ENCODE results near the gene GPR157. TPM values are rescaled to one million over a fixed set of nuclear protein-coding genes. Genes with fewer than 3 reads are reported as not detected.

Gene GPR157
- total RNA-seq, 6 donors from 2014 or later = 12.0 to 26.5 (median 16.7) TPM

DNA sequence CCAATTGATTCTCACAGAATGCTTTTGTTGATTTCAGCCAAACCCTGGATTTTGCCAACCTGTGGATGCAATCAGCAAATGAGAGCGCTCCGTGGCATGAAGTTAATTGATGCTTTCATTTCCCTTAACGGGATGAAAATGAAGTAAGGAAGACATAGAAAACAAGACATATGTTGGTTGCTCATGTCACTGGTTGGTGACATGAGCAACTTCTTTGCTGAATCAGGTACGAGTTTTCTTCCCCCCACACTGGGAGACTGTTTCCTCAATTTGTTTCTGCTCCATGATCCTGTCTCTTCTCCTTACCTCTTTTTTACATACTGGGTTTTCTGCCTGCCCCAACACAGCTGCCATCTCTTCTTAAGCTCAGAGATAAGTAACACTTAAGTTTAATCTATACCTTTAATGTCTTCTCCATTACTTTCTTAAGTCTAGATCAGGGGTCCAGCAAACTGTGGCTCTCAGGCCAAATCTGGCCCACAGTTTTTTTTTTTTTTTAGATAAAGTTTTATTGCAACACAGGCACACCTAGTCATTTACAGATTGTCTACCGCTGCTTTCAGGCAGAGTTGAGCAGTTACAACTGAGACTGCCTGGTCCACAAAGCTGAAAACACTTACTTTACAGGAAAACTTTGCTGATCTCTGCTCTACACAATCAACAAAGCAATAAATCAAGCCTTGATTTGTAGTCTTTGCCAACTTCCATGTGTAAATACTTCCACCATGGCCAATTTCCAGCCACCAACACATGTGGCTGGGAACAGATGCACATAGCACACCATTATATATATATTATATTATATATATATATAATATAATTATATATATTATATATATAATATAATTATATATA lies 13.3 kb downstream of the GPR157 start:
- 69 to 84% methylated on average over 5 of the region's 5 CpGs for WGBS, 2 donors
- no peak for ATAC-seq (ENCODE audit: low FRiP score in 2 of 2)
- peaks cover 0 to 3% (median 0%) of the 10 kb centered on the region in 4 donors for H3K36me3 ChIP-seq
- H3K9me3 ChIP-seq = no peaks in the 10 kb centered on the region
- peaks cover 15 to 18% (median 16%) of the 10 kb centered on the region in 4 donors for H3K4me1 ChIP-seq
- TF ChIP-seq POLR2AphosphoS5 (IDR thresholded peaks at IDR 0.05) = no peak
- TF ChIP-seq CTCF (IDR thresholded peaks at IDR 0.05) = no peak
- no peak for TF ChIP-seq POLR2A (IDR thresholded peaks at IDR 0.05)
- TF ChIP-seq EP300 (IDR thresholded peaks at IDR 0.05) = no peak
- no peaks in the 10 kb centered on the region for H3K27me3 ChIP-seq
- no peak for DNase-seq
- no peak overlapping the region for H3K27ac ChIP-seq
- H3K4me3 ChIP-seq = no peak overlapping the region

DNA sequence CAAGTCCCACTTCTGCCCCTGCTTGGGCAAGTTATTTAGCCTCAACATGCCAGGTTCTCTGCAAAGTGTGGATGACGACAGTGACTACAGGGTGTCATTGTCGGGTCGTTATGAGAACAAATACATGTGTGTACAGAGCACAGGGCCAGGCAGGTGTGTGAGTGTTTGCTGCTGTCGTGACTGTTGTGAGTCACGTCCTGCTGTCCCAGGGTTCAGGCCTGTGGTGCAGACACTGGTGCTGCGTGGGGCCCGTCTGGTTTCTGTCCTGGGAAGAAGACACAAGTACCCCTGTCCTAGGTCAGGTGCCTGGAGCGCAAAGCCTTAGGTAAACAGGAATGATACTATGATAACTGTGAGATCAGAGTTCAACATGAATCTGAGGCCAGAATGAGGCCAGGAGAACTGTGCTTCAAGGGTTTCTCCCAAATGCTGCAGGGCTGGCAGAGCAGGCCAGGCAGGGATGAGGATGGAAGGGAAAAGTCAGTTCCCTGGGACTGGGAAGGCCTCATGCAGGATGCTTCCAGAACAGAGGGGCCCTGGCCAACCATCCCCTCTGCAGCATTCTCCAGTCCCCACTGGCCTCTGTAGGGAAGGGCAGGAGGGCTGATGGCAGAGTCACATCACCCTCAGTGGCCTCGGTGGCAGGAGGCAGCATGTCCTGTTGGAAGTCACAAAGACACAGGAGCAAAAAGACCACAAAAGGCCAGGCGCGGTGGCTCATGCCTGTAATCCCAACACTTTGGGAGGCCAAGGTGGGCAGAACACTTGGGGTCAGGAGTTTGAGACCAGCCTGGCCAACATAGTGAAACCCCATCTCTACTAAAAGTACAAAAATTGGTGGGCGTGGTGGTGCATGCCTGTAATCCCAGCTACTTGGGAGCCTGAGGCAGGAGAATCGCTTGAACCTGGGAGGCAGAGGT lies 15.7 kb downstream of the GPR157 start:
- no peak for TF ChIP-seq POLR2AphosphoS5 (IDR thresholded peaks at IDR 0.05)
- no peak for TF ChIP-seq POLR2A (IDR thresholded peaks at IDR 0.05)
- ATAC-seq (ENCODE audit: low FRiP score in 2 of 2) (no peak), DNase-seq (no peak)
- whole genome bisulfite sequencing, 2 donors = 91 to 92% methylated on average over 10 to 13 of the region's 13 CpGs
- Histone ChIP-seq H3K4me1 (peaks cover 2 to 13% (median 5%) of the 10 kb centered on the region in 4 donors), H3K36me3 (peaks cover 0 to 11% (median 4%) of the 10 kb centered on the region in 4 donors), H3K27ac (no peak overlapping the region), H3K27me3 (no peaks in the 10 kb centered on the region), H3K4me3 (no peak overlapping the region), H3K9me3 (no peaks in the 10 kb centered on the region)

- Histone ChIP-seq H3K36me3 (peaks cover 0 to 12% (median 11%) of the 10 kb centered on the region in 4 donors), H3K4me1 (peaks cover 0 to 13% (median 4%) of the 10 kb centered on the region in 4 donors), H3K27ac (no peak overlapping the region), H3K9me3 (no peaks in the 10 kb centered on the region), H3K27me3 (no peaks in the 10 kb centered on the region), H3K4me3 (no peak overlapping the region)
- DNase-seq = no peak
- TF ChIP-seq POLR2A (IDR thresholded peaks at IDR 0.05) (no peak), CTCF (IDR thresholded peaks at IDR 0.05) (no peak), EP300 (IDR thresholded peaks at IDR 0.05) (no peak), POLR2AphosphoS5 (IDR thresholded peaks at IDR 0.05) (no peak)
- 88 to 92% methylated on average over 3 to 9 of the region's 9 CpGs for WGBS, 2 donors
- no peak for ATAC-seq (ENCODE audit: low FRiP score in 2 of 2)
Measured at GRCh38 chr1:9111957-9112356, 16.9 kb downstream of the GPR157 start.

DNA sequence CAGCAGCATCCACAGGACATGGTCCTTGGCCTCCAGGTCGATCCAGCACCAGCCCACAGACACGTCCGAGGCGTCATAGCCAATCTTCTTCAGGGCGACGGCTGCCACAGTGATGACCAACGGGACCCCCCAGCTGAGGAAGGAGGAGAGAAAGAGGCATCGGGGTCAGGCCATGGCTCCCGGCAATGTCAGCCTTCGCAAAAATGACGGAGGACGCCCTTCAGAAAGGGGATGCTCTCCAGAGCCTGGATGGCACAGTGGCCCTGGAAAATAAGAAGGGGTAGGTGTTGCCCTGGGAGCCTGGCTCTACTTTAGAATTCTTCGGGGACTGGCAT lies 17.6 kb downstream of the GPR157 start:
- no peak overlapping the region for H3K4me3 ChIP-seq
- no peaks in the 10 kb centered on the region for H3K9me3 ChIP-seq
- peaks cover 0 to 13% (median 4%) of the 10 kb centered on the region in 4 donors for H3K4me1 ChIP-seq
- no peak overlapping the region for H3K27ac ChIP-seq
- no peak for DNase-seq
- TF ChIP-seq POLR2A (IDR thresholded peaks at IDR 0.05) = no peak
- no peak for TF ChIP-seq POLR2AphosphoS5 (IDR thresholded peaks at IDR 0.05)
- TF ChIP-seq CTCF (IDR thresholded peaks at IDR 0.05) = no peak
- no peak for TF ChIP-seq EP300 (IDR thresholded peaks at IDR 0.05)
- H3K36me3 ChIP-seq = peaks cover 0 to 12% (median 11%) of the 10 kb centered on the region in 4 donors
- whole genome bisulfite sequencing, 2 donors = 94 to 95% methylated on average over 8 to 13 of the region's 13 CpGs
- no peak for ATAC-seq (ENCODE audit: low FRiP score in 2 of 2)
- H3K27me3 ChIP-seq = no peaks in the 10 kb centered on the region

Data from upper lobe of left lung (tissue), 6 donors.